Neutrophil (primary cell): ENCODE results near the gene OPALIN.
"Not testable (repeated sequence)": the region's sequence is repeated elsewhere in the genome, so short reads cannot be mapped to it uniquely, and the experiment has no call there.

ENCODE experiments used
- H3K27ac ChIP-seq: fragments of 200-600 bp; sonication (generic); 2 replicates; pipeline ENCODE4 v1.5.1; 2016; ENCODE audit warnings: mild to moderate bottlenecking, moderate library complexity
- H3K27me3 ChIP-seq: fragments of 200-600 bp; sonication (generic); 2 replicates; pipeline ENCODE4 v1.6.0; 2016; ENCODE audit warnings: mild to moderate bottlenecking
- H3K36me3 ChIP-seq: fragments of 200-600 bp; sonication (generic); 2 replicates; pipeline ENCODE4 v1.5.1; 2017
- H3K4me1 ChIP-seq, 2 experiments: fragments of 200-600 bp in 1 of 2; sonication (generic) in 1 of 2; 1 replicate in 1 of 2; 2 replicates in 1 of 2; pipeline versions ENCODE4 v1.5.1 to v1.6.1; 2013 to 2016; ENCODE audit warnings: low read depth in 1 of 2, low read length in 1 of 2, mild to moderate bottlenecking in 1 of 2, moderate library complexity in 1 of 2; ENCODE audit not compliant: control insufficient read depth in 1 of 2, insufficient read depth in 1 of 2
- H3K4me3 ChIP-seq, 2 experiments: fragments of 200-600 bp in 1 of 2; sonication (generic) in 1 of 2; 1 replicate in 1 of 2; 2 replicates in 1 of 2; pipeline ENCODE4 v1.5.1; 2013 to 2016; ENCODE audit warnings: low read depth in 1 of 2, low read length in 1 of 2, mild to moderate bottlenecking in 1 of 2, moderate library complexity in 1 of 2
- H3K9me3 ChIP-seq: fragments of 200-600 bp; sonication (generic); 2 replicates; pipeline ENCODE4 v1.5.1; 2016
- TF ChIP-seq, protein P1 (sequence below): fragments of 200-600 bp; sonication (generic); IDR thresholded peaks from 2 replicates; pipeline ENCODE4 v1.5.1; 2016; ENCODE audit warnings: antibody characterized with exemption

The OPALIN gene

DNA sequence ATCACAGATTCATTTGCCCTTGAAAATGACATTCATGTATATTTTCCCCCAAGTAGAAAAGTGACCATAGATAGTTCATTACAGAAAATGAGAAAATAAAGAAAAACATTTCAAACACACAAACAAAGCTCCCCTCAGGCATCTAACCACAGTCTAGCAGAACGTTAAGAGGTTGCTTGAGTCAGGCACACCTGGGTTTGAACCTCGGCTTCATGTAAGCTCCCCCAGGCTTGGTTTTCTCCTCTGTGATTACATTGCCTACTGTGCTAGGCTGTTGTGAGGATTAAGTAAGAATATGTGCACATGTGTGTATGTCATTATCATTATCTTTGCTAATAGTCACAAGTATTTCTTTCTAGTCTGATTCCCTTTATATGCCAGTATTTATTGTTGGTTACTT lies 45.5 kb downstream of the OPALIN start:
- Histone ChIP-seq H3K27ac (no peak overlapping the region), H3K4me1 (no peaks in the 10 kb centered on the region), H3K36me3 (no peaks in the 10 kb centered on the region), H3K4me3 (no peak overlapping the region), H3K9me3 (no peaks in the 10 kb centered on the region), H3K27me3 (no peaks in the 10 kb centered on the region)
- TF ChIP-seq, protein P1, sequence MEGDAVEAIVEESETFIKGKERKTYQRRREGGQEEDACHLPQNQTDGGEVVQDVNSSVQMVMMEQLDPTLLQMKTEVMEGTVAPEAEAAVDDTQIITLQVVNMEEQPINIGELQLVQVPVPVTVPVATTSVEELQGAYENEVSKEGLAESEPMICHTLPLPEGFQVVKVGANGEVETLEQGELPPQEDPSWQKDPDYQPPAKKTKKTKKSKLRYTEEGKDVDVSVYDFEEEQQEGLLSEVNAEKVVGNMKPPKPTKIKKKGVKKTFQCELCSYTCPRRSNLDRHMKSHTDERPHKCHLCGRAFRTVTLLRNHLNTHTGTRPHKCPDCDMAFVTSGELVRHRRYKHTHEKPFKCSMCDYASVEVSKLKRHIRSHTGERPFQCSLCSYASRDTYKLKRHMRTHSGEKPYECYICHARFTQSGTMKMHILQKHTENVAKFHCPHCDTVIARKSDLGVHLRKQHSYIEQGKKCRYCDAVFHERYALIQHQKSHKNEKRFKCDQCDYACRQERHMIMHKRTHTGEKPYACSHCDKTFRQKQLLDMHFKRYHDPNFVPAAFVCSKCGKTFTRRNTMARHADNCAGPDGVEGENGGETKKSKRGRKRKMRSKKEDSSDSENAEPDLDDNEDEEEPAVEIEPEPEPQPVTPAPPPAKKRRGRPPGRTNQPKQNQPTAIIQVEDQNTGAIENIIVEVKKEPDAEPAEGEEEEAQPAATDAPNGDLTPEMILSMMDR: no peak

DNA sequence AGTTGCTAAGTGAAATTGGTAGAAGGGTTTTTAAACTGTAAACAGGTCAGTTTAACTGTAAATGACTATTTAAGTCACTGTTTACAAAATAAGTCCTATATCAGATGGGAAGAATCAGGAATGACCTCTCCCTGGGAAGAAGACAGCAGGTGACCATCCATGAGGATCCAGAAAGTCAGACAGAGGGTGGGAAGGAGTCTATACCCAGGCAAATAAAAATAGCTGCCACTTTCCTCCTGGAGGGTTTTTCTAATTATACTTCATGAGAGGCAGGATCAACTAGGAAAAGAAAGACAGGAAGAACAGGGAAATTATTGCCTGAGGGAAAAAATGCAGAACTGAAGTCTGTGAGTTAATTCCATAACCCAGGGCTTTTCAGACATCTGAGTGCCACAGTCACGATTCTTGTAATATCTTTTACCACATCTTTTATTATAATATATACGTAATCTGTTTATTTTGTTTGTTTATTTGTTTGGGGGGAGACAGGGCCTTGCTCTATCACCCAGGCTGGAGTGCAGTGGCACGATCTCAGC lies 47.6 kb downstream of the OPALIN start:
- Histone ChIP-seq H3K4me3 (no peak overlapping the region), H3K4me1 (peaks cover 0 to 11% of the 10 kb centered on the region in 2 experiments), H3K27me3 (no peaks in the 10 kb centered on the region), H3K27ac (no peak overlapping the region), H3K36me3 (no peaks in the 10 kb centered on the region), H3K9me3 (no peaks in the 10 kb centered on the region)
- TF ChIP-seq, protein P1: no peak

DNA sequence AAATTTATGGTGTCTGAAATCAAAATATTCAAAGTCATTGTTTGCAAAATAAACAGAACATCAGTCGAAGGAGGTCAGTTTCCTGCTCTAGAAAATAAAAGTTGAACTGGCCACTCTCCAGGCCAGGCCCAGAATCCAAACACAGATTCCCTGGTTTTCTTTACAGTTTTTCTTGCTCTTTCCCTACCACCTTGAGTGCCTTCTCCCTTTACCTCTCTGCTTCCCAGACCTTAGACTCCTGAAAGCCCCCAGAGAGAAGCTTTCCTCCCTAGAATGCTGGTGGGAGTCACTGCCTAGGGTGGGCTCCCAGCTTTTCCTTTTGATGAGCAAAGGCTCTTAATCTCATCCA lies 48.5 kb downstream of the OPALIN start:
- no peak overlapping the region for H3K27ac ChIP-seq
- no peaks in the 10 kb centered on the region for H3K27me3 ChIP-seq
- no peaks in the 10 kb centered on the region for H3K36me3 ChIP-seq
- peaks cover 0 to 12% of the 10 kb centered on the region in 2 experiments for H3K4me1 ChIP-seq
- TF ChIP-seq, protein P1: no peak
- H3K4me3 ChIP-seq: no peak overlapping the region
- H3K9me3 ChIP-seq: no peaks in the 10 kb centered on the region

DNA sequence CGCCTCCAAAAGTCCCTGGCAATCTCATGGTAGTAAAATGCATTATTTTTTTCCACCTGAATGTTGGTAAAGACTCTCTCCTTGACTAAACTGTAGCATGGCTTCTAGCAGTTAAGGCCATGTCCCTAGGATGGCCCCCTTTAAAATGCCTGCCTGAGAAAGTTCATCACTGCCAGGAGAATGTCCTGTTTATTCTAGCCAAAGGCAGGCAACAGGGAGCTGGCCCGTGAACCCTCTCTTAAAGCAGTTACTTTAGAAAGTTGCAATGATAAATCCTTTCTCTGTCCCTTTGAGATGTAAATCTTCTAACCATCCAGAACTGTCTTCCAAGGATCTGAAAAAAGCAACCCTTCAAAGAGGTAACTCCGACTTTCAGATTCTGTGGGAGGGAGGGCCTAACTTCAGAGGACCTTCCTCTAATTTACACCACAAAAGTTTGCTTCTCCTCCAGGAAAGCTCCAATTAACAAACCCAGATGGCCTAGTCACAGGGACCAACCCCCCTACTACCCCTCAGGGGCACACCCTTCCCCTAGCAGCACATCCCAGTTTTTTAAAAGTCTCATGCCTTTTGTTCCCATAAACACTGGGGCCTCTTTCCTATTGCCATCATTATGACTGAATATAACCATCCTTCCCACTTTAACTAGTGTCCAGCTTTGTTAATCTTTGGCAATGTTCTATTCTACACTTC lies 49.0 kb downstream of the OPALIN start:
- Histone ChIP-seq H3K27me3 (no peaks in the 10 kb centered on the region), H3K27ac (no peak overlapping the region), H3K36me3 (no peaks in the 10 kb centered on the region), H3K9me3 (no peaks in the 10 kb centered on the region), H3K4me3 (no peak overlapping the region), H3K4me1 (peaks cover 0 to 12% of the 10 kb centered on the region in 2 experiments)
- TF ChIP-seq, protein P1: no peak

DNA sequence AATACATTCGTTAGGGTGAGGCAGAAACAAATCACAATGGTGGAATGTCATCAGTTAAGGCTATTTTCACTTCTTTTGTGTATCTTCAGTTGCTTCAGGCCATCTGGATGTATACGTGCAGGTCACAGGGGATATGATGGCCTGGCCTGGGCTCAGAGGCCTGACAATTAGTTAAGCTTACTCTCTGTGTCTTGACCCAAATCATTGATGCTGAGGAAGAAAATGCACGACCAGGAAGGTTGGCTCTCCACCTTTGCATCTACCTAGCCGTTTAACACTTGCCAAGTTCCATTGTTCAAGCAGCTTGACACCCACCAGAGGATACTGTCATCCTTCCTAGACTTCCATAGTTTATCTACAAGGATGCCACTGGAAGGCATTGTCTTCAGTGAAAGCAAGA lies 49.9 kb downstream of the OPALIN start:
- H3K9me3 ChIP-seq, H3K4me3 ChIP-seq, H3K27me3 ChIP-seq, H3K27ac ChIP-seq, H3K36me3 ChIP-seq: not testable (repeated sequence)
- H3K4me1 ChIP-seq: peaks cover 0 to 12% of the 10 kb centered on the region in 2 experiments

DNA sequence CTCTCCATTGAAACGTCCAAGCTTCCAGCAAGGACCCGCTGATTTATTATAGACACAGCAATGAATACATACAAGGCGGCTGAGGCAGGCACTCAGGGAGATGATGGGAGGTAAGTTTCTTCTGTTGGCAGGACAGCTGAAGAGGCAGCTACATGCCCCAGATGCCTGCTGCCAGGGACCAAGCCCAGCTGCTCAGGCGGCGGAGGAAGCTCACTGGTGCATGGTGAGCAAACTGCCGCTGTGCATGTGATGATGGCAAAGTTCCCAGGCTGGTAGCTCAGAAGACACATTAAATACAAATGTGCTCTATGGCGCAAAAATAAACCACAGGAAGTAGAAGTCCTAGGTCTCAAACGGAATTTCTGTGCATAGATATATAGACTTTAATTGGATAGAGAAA lies 52.3 kb downstream of the OPALIN start:
- Histone ChIP-seq H3K36me3 (no peaks in the 10 kb centered on the region), H3K4me3 (no peak overlapping the region), H3K4me1 (peaks cover 0 to 12% of the 10 kb centered on the region in 2 experiments), H3K9me3 (no peaks in the 10 kb centered on the region), H3K27me3 (no peaks in the 10 kb centered on the region), H3K27ac (no peak overlapping the region)
- TF ChIP-seq, protein P1: no peak
